Stimulated activated naive B cell treated with anti-CD40 and anti-IgM and Interleukin-4, amounts not matched to agents 10 μg/mL and 1 μg/mL and 100 μg/mL, for 72 hours (primary cell): Measurements from ENCODE around the gene SLC16A3.
"Not testable (repeated sequence)": the region's sequence is repeated elsewhere in the genome, so short reads cannot be mapped to it uniquely, and the experiment has no call there.

Experiments
- ATAC-seq, 2 donors: fragments of 150-1000 bp; cut with Tn5 transposase; replicated peaks; 2 replicates each; pipeline ENCODE4 v1.10.0; 2021; ENCODE audit warnings: moderate library complexity in 1 of 2
- DNase-seq: peaks from one replicate; pipeline ENCODE4 v3.0.0; 2021
- H3K27ac Mint-ChIP-seq: one replicate; pipeline ENCODE4 v1.8.0; 2022; ENCODE audit warnings: mild to moderate bottlenecking, mixed read lengths
- H3K27me3 Mint-ChIP-seq, 2 donors: one replicate each; pipeline ENCODE4 v1.8.0; 2022; ENCODE audit warnings: mixed read lengths in 2 of 2
- H3K36me3 Mint-ChIP-seq, 2 donors: one replicate each; pipeline ENCODE4 v1.8.0; 2022; ENCODE audit warnings: mixed read lengths in 2 of 2, mild to moderate bottlenecking in 1 of 2
- H3K4me1 Mint-ChIP-seq, 2 donors: one replicate each; pipeline ENCODE4 v1.8.0; 2022; ENCODE audit warnings: mixed read lengths in 2 of 2, mild to moderate bottlenecking in 1 of 2
- H3K4me3 Mint-ChIP-seq, 2 donors: one replicate each; pipeline ENCODE4 v1.8.0; 2022; ENCODE audit warnings: mild to moderate bottlenecking in 2 of 2, mixed read lengths in 2 of 2, moderate library complexity in 1 of 2
- H3K9me3 Mint-ChIP-seq, 2 donors: one replicate each; pipeline ENCODE4 v1.8.0; 2022; ENCODE audit warnings: mixed read lengths in 2 of 2, mild to moderate bottlenecking in 1 of 2

SLC16A3 gene

GRCh38 chr17:82228842-82229697 is at the start of gene SLC16A3:
SLC16A3 (plus strand) TSS chr17:82229042; CDS start chr17:82236009, 6,967 bp downstream.
- ATAC-seq (peak; percentile 71 to 74), DNase-seq (peak; percentile 57)
- peaks cover 18 to 19% of the 10 kb centered on the region in 2 donors for H3K4me1 Mint-ChIP-seq
- no peaks in the 10 kb centered on the region for H3K9me3 Mint-ChIP-seq
- no peaks in the 10 kb centered on the region for H3K36me3 Mint-ChIP-seq
- no peaks in the 10 kb centered on the region for H3K27me3 Mint-ChIP-seq
- peak within 1 kb of the TSS; percentile 87 to 92 for H3K4me3 Mint-ChIP-seq
- H3K27ac Mint-ChIP-seq = peak within 1 kb of the TSS; percentile 96

DNA sequence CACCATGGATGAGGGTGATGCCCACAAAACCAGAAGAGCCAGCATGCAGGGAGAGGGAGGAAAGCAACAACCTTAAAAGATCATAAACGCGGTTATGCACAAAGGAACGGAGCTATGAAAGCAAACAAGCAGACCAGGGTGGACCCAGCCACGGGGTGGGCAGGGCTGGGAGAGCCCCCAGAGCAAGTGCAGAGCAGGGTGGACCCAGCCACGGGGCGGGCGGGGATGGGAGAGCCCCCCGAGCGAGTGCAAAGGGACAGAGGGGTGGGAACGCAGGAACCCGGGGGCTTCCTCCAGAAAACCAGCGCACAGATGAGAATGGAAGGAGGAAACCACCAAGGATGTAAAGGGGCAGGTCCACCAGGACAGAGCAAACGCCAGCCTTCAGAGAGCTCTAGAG is 49.4 kb upstream of the SLC16A3 start:
- Mint-ChIP-seq H3K27me3 (no peaks in the 10 kb centered on the region), H3K4me1 (no peaks in the 10 kb centered on the region), H3K36me3 (peaks cover 36 to 46% of the 10 kb centered on the region in 2 donors), H3K4me3 (no peak overlapping the region), H3K27ac (no peak overlapping the region), H3K9me3 (no peaks in the 10 kb centered on the region)
- ATAC-seq (no peak), DNase-seq (no peak)

GRCh38 chr17:82179946-82180475 is 48.8 kb upstream of the SLC16A3 start:
- no peaks in the 10 kb centered on the region for H3K4me1 Mint-ChIP-seq
- no peaks in the 10 kb centered on the region for H3K9me3 Mint-ChIP-seq
- H3K27me3 Mint-ChIP-seq = no peaks in the 10 kb centered on the region
- ATAC-seq (no peak), DNase-seq (no peak)
- H3K4me3 Mint-ChIP-seq = no peak overlapping the region
- H3K36me3 Mint-ChIP-seq = peaks cover 38 to 51% of the 10 kb centered on the region in 2 donors
- H3K27ac Mint-ChIP-seq = no peak overlapping the region

DNA sequence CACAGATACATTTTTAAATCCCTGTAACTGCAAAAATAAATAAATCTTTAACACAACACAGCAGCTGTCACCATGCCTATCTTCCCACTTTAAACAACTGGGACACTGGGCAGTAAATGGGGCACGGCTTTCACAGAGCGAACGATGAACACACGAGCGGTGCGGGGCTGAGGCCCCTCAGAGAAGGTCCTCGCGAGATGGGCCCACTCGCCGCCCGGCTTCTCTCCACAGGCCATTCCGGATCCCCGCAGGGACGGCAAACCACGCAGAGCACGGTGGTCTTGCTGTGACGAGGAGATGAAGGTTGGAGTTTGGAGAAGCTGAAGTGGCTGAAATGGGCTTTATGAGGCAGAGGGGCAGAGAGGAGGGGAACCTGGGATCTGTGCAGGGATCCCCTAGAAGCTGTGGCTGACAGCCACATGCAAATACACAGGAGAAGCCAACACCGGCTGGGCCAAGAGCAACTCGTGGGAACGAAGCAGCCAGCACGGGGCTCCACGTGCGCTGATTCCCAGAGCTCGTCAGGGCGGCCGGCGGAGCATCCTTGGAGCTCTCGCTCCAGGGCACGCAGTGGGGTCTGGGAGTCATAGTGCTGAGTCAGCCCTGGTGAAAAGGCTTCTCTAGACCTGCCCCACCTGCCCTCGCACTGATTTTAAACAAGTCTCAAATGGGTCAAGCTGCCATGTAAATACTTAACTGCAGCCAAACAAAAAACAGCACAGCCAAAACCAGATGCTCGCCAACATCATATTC is 47.9 kb upstream of the SLC16A3 start:
- Mint-ChIP-seq H3K4me1 (no peaks in the 10 kb centered on the region), H3K27me3 (no peaks in the 10 kb centered on the region), H3K9me3 (no peaks in the 10 kb centered on the region), H3K4me3 (no peak overlapping the region), H3K36me3 (peaks cover 39 to 50% of the 10 kb centered on the region in 2 donors), H3K27ac (no peak overlapping the region)
- no peak for DNase-seq
- no peak for ATAC-seq

DNA sequence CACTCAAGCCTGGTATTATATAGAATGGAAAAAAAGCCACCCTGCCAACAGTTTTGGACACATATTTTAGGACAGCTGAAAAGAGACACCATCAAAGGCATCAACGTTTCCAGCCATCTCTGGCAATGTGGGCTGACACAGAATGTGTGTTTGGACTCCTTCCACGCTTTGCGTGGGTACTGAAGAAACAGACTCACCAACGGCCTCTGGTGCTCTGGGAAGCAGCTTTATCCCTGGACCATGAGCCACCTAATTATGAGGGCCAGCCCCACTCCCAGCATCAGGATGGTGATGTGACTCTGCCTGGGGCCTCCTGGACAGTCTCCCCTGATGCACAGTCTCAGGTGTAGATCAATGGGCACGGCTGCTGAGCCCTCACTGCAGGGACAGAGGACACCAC is 44.1 kb upstream of the SLC16A3 start:
- no peak overlapping the region for H3K27ac Mint-ChIP-seq
- H3K36me3 Mint-ChIP-seq = peaks cover 23 to 54% of the 10 kb centered on the region in 2 donors
- DNase-seq (no peak), ATAC-seq (no peak)
- no peaks in the 10 kb centered on the region for H3K4me1 Mint-ChIP-seq
- H3K4me3 Mint-ChIP-seq = no peak overlapping the region
- H3K27me3 Mint-ChIP-seq = no peaks in the 10 kb centered on the region
- no peaks in the 10 kb centered on the region for H3K9me3 Mint-ChIP-seq

DNA sequence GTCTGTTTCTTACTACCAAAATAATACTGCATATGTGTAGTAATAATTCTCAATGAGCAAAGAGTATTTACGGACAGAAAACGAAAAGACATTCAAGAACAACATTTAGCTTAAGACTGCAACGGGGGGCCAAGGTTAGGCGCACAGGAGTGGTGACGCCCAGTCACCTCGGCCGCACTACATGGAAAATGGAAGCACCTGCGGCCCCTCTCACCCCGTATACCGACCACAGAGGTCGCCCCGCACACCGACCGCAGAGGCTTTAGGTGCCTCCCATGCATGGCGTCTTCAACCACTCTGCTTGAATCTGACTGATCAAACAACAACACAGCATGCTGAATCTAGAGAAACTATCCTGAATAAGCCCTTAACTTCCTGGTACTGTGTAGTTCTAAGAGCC is 42.6 kb upstream of the SLC16A3 start:
- no peak for DNase-seq
- no peak overlapping the region for H3K27ac Mint-ChIP-seq
- ATAC-seq = no peak
- no peaks in the 10 kb centered on the region for H3K27me3 Mint-ChIP-seq
- H3K4me3 Mint-ChIP-seq = no peak overlapping the region
- H3K9me3 Mint-ChIP-seq = no peaks in the 10 kb centered on the region
- H3K4me1 Mint-ChIP-seq = no peaks in the 10 kb centered on the region
- peaks cover 16 to 46% of the 10 kb centered on the region in 2 donors for H3K36me3 Mint-ChIP-seq

GRCh38 chr17:82187500-82187899 is 41.3 kb upstream of the SLC16A3 start:
- Mint-ChIP-seq H3K4me1 (no peaks in the 10 kb centered on the region), H3K27ac (no peak overlapping the region), H3K4me3 (no peak overlapping the region), H3K9me3 (no peaks in the 10 kb centered on the region), H3K36me3 (peaks cover 16 to 45% of the 10 kb centered on the region in 2 donors), H3K27me3 (no peaks in the 10 kb centered on the region)
- DNase-seq = no peak
- no peak for ATAC-seq

DNA sequence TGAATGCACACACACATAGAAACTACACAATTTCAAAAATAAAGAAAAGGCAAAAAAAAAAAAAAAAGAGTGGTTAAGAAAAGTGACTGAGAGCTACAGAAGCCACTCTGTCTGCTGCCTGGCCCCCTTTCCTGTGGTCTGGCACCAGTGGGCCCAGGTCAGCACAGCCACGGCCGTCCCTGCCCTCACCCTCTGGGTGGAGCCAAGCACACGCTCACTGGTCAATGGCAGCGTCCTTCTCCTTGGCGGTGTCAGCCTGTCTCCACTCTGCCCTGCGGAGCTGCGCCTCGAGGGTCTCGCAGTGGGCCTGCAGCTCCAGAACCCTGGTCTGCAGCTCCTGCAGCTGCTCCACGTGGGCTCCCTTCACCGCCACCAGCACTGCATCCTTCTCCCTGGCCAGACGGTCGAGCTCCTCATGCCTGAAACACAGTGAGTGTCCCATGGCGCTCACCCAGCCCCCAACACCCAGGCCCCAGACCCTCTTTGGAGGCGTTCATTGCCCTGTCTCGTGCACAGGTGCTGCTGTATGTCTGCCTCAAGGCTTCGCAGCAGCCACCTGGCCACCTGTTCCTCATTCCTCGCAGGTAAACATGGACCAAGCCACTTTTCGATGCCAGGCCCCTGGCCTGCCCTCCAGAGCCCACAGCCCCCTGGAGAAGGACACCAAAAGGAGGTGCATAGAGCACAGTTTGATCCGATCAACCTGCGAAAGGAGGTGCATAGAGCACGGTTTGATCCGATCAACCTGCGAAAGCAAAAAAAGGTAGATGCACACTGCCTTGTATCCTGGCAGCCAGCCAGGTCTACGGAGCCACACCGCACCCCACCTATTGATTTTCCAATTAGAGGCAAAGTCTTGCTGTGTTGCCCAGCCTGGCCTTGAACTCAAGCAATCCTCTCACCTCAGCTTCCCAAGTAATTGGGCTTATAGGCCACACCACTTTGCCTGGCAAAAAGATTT is 40.6 kb upstream of the SLC16A3 start:
- H3K27me3 Mint-ChIP-seq = no peaks in the 10 kb centered on the region
- no peak for DNase-seq
- no peak overlapping the region for H3K4me3 Mint-ChIP-seq
- no peak for ATAC-seq
- H3K27ac Mint-ChIP-seq = no peak overlapping the region
- peaks cover under 1 to 2% of the 10 kb centered on the region in 2 donors for H3K4me1 Mint-ChIP-seq
- H3K36me3 Mint-ChIP-seq = peaks cover 17 to 44% of the 10 kb centered on the region in 2 donors
- no peaks in the 10 kb centered on the region for H3K9me3 Mint-ChIP-seq

DNA sequence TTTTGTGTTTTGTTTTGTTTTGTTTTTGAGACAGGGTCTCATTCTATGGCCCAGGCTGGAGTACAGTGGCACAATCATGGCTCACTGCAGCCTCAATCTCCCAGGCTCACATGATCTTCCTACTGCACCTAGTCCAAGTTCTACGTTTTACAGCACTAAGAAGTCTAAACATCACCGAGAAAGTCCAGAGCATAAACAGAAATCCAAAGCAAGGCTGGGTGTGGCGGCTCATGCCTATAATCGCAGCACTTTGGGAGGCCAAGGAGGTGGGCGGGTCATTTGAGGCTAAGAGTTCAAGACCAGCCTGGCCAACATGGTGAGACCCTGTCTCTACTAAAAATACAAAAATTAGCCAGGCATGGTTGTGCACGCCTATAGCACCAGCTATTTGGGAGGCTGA is 35.8 kb upstream of the SLC16A3 start:
- Mint-ChIP-seq H3K4me1 (peaks cover 4 to 11% of the 10 kb centered on the region in 2 donors), H3K36me3 (peaks cover 30 to 50% of the 10 kb centered on the region in 2 donors)
- not testable (repeated sequence) for H3K27ac Mint-ChIP-seq, H3K9me3 Mint-ChIP-seq, H3K27me3 Mint-ChIP-seq, DNase-seq, H3K4me3 Mint-ChIP-seq, ATAC-seq

- ATAC-seq = no peak
- H3K36me3 Mint-ChIP-seq = peaks cover 34 to 50% of the 10 kb centered on the region in 2 donors
- H3K4me1 Mint-ChIP-seq = peaks cover 8 to 11% of the 10 kb centered on the region in 2 donors
- DNase-seq = no peak
- no peak overlapping the region for H3K4me3 Mint-ChIP-seq
- no peaks in the 10 kb centered on the region for H3K27me3 Mint-ChIP-seq
- H3K27ac Mint-ChIP-seq = peak overlapping the region; percentile 22
- no peaks in the 10 kb centered on the region for H3K9me3 Mint-ChIP-seq
These were observed 35.2 kb upstream of the SLC16A3 start for GRCh38 chr17:82193520-82194220.

- DNase-seq (no peak), ATAC-seq (no peak)
- no peaks in the 10 kb centered on the region for H3K27me3 Mint-ChIP-seq
- peaks cover 38 to 50% of the 10 kb centered on the region in 2 donors for H3K36me3 Mint-ChIP-seq
- no peaks in the 10 kb centered on the region for H3K9me3 Mint-ChIP-seq
- H3K4me3 Mint-ChIP-seq = no peak overlapping the region
- peaks cover 8 to 11% of the 10 kb centered on the region in 2 donors for H3K4me1 Mint-ChIP-seq
- H3K27ac Mint-ChIP-seq = no peak overlapping the region
These were observed 34.1 kb upstream of the SLC16A3 start for GRCh38 chr17:82194765-82195164.

DNA sequence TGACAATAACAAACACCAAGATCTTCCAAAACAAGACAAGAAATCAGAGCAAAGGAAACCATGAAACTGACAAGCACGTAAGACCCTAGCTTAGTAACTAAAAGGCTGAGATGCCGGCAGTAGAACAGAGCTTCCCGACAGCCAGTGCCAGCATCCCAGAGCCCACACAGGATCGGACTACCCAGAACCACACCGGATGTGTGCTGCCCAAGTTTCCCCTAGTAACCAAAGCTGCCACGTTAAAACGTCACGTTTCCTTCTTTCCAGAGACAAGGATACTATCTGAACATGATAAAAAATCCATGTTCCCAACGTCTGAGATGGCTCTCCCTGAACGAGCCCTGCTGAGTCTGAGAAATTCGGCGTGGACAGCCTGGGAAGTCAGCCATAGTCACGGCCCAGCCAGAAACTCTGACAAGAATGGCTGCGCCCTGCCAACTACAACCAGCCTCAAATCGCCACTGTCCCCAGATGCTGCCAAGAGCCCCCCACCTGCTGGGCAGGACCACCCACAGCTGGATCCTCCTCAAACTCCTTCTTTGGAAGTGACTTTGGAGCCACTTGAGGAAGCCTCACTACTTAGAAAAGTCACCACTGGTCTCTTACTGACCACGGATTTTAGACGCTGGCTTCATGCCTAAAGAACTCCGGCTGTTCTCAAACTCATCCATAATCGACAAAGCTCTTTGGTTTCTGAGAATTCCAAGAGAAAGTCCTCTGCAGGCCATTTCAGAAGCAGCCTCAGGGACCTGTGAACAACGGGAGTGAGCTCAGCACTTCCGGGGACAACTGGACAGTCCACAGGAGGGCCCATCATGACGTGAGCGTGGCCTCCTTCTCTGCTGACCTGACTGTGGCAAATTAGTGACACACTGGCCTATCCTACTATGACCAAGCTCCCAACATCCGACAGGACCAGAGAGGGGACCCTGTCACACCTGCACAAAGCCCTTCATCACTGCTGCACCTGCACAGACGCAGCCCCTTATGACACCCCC is 32.9 kb upstream of the SLC16A3 start:
- ATAC-seq = no peak
- peaks cover 8 to 11% of the 10 kb centered on the region in 2 donors for H3K4me1 Mint-ChIP-seq
- no peaks in the 10 kb centered on the region for H3K9me3 Mint-ChIP-seq
- H3K27ac Mint-ChIP-seq = no peak overlapping the region
- no peak for DNase-seq
- H3K4me3 Mint-ChIP-seq = no peak overlapping the region
- H3K27me3 Mint-ChIP-seq = no peaks in the 10 kb centered on the region
- H3K36me3 Mint-ChIP-seq = peaks cover 41 to 50% of the 10 kb centered on the region in 2 donors
